HepG2 (cell line): ENCODE measurements around the gene SLC25A20.

Source experiments
- CHD2 ChIP-seq: IDR thresholded peaks from 2 replicates; pipeline ENCODE4 v1.6.1; 2011; ENCODE audit warnings: low read depth, low read length, improper control_type of control experiment
- DPF2 ChIP-seq: sonication (generic); formaldehyde crosslinking; IDR thresholded peaks from 2 replicates; pipeline ENCODE4 v1.4.0; 2020; ENCODE audit warnings: mild to moderate bottlenecking, low read depth, missing genetic modification reagents, borderline replicate concordance
- EZH2 ChIP-seq: conservative IDR thresholded peaks from 2 replicates; pipeline ENCODE4 v1.6.1; 2012; ENCODE audit warnings: mild to moderate bottlenecking, low read depth, low read length, moderate library complexity
- FLYWCH1 ChIP-seq: sonication (generic); formaldehyde crosslinking; IDR thresholded peaks from 2 replicates; pipeline ENCODE4 v1.8.1; 2023; ENCODE audit warnings: mild to moderate bottlenecking, missing genetic modification reagents
- PHF8 ChIP-seq: sonication (generic); formaldehyde crosslinking; IDR thresholded peaks from 2 replicates; pipeline ENCODE4 v1.5.0; 2020; ENCODE audit warnings: missing genetic modification reagents
- POGK ChIP-seq: sonication (generic); formaldehyde crosslinking; conservative IDR thresholded peaks from 2 replicates; pipeline ENCODE4 v1.8.0; 2022; ENCODE audit warnings: mild to moderate bottlenecking, moderate library complexity, missing genetic modification reagents
- REPIN1 ChIP-seq: sonication (generic); formaldehyde crosslinking; IDR thresholded peaks from 2 replicates; pipeline ENCODE4 v1.8.0; 2022; ENCODE audit warnings: missing genetic modification reagents, low read depth, mild to moderate bottlenecking, borderline replicate concordance
- SATB2 ChIP-seq: sonication (generic); formaldehyde crosslinking; IDR thresholded peaks from 2 replicates; pipeline ENCODE4 v1.5.0; 2020; ENCODE audit warnings: missing genetic modification reagents
- SMC3 ChIP-seq: IDR thresholded peaks from 2 replicates; pipeline ENCODE4 v1.6.1; 2011; ENCODE audit warnings: low read length, improper control_type of control experiment
- SP2 ChIP-seq: sonication (generic); formaldehyde crosslinking; IDR thresholded peaks from 2 replicates; pipeline ENCODE4 v1.5.1; 2020; ENCODE audit warnings: mild to moderate bottlenecking, missing genetic modification reagents
- SUZ12 ChIP-seq: fragments of 150-350 bp; IDR thresholded peaks from 2 replicates; pipeline ENCODE4 v1.6.1; 2014; ENCODE audit warnings: low read depth, low read length
- THAP9 ChIP-seq: sonication (generic); formaldehyde crosslinking; IDR thresholded peaks from 2 replicates; pipeline ENCODE4; 2020; ENCODE audit warnings: missing genetic modification reagents, mild to moderate bottlenecking, borderline replicate concordance
- THRA ChIP-seq: sonication (generic); formaldehyde crosslinking; IDR thresholded peaks from 2 replicates; pipeline ENCODE4 v1.4.0; 2020; ENCODE audit warnings: missing genetic modification reagents, borderline replicate concordance
- UBTF ChIP-seq: sonication (generic); formaldehyde crosslinking; IDR thresholded peaks from 2 replicates; pipeline ENCODE4 v1.4.0; 2020; ENCODE audit warnings: mild to moderate bottlenecking, missing genetic modification reagents

- no peak for TF ChIP-seq SUZ12
- no peak for TF ChIP-seq UBTF (CRISPR knock-in tag)
- TF ChIP-seq POGK (CRISPR knock-in tag), result no peak
- no peak for TF ChIP-seq SATB2
- no peak for TF ChIP-seq DPF2 (CRISPR knock-in tag)
- TF ChIP-seq SP2, result no peak
- TF ChIP-seq PHF8, result no peak
- no peak for TF ChIP-seq EZH2
- TF ChIP-seq THRA (CRISPR knock-in tag), result no peak
- no peak for TF ChIP-seq REPIN1 (CRISPR knock-in tag)
- no peak for TF ChIP-seq CHD2
- no peak for TF ChIP-seq FLYWCH1 (CRISPR knock-in tag)
- no peak for TF ChIP-seq THAP9 (CRISPR knock-in tag)
- TF ChIP-seq SMC3, result no peak
Observed at GRCh38 chr3:48852151-48852550, 46.5 kb downstream of the SLC25A20 start.
